ENCODE data around the gene CCRL2.

Gene CCRL2

DNA sequence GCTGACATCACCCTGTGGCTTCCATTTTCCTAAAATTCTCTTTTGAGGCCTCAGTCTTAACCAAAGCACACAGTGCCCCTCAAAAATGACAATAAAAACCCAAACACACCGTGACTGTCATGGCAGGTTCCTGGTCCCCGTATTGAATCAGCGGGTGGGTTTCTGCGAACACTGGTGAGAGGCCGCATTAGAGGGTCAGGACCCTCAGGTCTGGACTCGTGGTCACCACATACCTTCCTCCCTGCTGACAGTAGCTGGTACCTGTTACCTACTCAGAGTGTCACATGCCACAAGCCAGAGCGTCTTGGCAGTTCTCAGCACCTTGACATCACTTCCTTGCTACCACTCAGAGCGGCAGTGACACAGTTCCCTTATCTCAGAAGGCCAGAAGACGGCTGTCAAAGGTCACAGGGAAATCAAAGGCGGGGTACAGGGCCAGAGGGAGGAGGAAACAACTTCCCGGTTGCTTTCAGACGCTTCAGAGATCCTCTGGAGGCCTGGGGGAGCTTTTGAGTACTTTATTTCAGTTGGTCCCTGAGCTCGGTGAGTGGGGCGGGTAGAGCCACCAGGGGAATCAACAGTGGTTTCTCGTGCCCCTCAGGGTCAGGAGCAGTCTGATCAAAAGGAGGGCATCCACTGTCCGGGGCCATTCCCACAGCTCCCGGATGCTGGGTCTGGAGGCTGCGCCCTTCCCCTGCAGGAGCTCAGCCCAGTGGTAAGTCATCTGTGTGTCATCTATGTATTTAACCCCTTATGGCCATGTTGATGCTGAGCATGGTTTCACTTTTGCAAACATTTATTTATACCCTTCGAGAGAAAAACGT is at the start of gene CCRL2, which contains the start of gene CCR5AS:
Gene CCRL2 (plus strand): TSS at position 472 of the 824 bp plus-strand sequence. CDS start 821 bp downstream, outside the sequence.
Gene CCR5AS (minus strand): TSS at position 279 of the 824 bp plus-strand sequence.
- no peak for DNase-seq

DNA sequence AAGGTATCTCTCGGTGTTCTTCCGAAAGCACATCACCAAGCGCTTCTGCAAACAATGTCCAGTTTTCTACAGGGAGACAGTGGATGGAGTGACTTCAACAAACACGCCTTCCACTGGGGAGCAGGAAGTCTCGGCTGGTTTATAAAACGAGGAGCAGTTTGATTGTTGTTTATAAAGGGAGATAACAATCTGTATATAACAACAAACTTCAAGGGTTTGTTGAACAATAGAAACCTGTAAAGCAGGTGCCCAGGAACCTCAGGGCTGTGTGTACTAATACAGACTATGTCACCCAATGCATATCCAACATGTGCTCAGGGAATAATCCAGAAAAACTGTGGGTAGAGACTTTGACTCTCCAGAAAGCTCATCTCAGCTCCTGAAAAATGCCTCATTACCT is 48.6 kb upstream of the CCRL2 start:
- peak; percentile 39 for DNase-seq

DNA sequence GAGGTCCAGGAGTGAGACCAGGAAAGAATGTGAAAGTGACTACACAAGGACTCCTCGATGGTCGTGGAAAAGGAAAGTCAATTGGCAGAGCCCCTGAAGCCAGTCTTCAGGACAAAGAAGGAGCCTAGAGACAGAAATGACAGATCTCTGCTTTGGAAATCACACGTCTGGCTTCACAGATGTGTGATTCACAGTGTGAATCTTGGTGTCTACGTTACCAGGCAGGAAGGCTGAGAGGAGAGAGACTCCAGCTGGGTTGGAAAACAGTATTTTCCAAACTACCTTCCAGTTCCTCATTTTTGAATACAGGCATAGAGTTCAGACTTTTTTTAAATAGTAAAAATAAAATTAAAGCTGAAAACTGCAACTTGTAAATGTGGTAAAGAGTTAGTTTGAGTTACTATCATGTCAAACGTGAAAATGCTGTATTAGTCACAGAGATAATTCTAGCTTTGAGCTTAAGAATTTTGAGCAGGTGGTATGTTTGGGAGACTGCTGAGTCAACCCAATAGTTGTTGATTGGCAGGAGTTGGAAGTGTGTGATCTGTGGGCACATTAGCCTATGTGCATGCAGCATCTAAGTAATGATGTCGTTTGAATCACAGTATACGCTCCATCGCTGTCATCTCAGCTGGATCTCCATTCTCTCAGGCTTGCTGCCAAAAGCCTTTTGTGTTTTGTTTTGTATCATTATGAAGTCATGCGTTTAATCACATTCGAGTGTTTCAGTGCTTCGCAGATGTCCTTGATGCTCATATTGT is 47.1 kb upstream of the CCRL2 start:
- peak; percentile 29 for DNase-seq

DNA sequence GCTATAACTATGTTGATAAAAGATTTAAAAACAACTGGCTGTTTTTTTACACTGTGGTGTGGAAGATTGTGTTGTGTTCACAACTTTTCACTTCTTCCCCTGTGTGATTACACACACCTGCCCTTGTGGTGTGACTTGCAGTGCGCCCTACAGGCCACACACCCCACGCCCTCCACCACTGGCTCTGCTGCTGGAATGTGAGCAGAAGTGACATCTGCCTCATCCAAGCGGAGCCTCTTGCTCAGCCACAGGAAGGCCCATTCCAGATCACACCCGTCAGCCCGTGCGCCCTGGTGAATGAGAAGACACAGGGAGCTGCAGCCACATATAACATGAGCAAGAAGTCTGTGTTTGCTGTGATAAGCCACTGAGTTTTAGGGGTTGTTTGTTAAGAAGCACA is 46.2 kb upstream of the CCRL2 start:
- DNase-seq = no peak

DNA sequence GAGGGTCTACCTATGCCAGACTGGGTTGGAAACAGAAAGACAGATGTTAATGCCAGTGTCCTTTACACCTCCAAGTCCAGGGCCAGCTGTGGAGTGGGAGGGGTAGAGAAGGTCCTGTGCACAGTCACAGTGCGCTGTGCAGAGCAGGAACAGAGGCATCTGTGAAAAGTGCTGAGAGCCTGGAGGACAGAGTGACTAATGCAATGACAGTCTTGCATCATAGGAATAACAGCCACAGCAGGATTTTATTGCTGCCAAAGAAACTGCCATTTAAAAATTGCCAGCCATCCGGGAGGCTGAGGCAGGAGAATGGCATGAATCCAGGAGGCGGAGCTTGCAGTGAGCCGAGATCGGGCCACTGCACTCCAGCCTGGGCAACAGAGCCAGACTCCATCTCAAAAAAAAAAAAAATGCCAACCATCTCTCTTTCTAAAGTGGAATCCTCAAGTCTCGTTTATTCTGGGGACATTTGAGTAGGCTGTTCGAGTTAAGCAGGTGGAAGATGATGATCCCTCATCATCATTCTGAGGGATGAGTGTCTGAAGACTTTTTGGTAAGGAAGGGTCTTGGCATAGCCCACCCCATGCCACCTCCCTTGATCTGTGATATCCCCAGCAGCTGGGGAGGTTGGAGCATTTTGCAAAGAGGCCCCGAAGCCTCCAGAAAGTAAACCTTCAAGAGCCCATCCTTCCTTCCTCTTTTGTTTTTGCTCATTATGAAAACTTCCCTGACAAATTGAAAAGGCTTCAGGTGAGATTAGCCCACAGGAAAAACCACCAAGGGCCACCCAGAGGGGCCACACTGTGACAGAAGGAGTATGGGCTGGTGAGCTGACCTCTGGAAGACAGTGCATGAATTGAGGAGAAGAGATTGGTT is 45.4 kb upstream of the CCRL2 start:
- DNase-seq = peak; percentile 17

- DNase-seq = no peak
Observed at GRCh38 chr3:46365041-46365440, 42.0 kb upstream of the CCRL2 start.

DNA sequence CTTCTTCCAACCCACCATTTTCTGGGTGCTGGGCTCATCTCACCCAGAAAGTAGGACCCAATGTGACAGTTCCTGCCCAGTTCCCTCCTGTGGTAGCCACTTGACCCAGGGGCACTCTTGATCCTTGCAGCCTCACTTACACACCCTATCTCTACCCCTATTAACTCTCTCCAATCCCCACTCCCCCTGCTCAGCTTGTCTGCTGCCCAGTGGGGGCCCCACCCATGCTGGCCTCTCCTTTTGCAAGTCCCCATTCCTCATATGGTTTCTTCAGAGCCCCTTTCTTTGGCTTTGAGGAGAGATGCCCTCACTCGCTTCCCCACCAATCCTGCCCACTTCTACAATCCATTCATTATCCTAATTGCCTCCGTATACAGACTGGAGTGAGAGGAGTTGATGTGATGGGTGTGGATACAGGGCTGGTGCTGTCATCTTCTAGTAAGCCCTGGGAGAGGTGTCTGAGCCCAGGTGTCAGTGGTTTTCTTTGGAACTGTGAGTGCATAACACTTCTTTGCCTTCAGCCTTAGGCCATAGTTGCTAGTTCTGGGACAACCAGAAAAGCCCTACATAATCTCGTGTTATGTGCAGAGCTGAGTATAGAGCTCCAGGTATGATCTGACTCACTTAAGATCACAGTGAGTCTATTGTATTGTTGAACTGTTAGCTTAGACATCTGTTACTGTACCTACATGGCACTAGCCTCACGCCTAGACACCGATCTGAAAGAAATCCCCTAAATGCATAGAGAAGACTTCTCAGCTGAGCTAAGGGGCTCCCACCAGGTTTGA is 41.1 kb upstream of the CCRL2 start:
- DNase-seq = no peak

DNA sequence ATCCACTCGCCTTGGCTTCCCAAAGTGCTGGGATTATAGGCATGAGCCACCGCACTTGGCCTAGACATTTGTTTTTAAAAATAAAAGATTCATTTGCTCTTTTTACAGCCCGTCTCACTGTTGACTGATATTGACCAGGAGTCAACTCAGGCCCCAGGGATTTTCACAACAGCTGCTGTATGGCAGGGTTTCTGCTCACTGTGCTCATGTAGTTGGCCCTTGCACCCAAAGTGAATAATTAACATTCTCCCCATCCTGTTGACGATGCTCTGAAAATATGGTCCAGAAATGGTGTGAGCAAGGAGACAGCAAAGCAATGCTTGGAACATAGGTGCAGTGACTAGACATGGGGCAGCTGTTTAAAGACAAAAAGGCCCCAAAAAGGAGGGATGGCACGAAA is 39.2 kb upstream of the CCRL2 start:
- DNase-seq = no peak

DNA sequence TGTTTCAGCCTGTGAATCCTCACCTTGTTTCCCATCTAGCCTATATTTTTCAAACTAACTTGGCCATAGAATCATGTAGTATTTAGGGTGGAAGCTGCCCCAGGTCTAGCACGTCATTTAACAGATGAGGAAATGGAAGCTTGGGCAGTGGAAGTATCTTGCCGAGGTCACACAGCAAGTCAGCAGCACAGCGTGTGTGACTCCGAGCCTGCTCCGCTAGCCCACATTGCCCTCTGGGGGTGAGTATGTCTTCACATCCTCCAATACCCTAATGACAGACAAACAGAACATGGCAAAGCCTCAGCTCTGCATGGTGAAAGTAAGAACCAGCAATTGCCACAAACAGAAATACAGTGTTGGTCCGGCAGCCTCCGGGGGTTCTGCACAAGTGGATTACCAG is 38.5 kb upstream of the CCRL2 start:
- no peak for DNase-seq

DNA sequence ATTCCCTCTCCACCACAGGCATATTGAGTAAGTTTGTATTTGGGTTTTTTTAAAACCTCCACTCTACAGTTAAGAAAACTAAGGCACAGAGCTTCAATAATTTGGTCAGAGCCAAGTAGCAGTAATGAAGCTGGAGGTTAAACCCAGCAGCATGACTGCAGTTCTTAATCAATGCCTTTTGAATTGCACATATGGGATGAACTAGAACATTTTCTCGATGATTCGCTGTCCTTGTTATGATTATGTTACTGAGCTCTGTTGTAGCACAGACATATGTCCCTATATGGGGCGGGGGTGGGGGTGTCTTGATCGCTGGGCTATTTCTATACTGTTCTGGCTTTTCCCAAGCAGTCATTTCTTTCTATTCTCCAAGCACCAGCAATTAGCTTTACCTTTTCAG is 37.9 kb upstream of the CCRL2 start:
- no peak for DNase-seq

DNA sequence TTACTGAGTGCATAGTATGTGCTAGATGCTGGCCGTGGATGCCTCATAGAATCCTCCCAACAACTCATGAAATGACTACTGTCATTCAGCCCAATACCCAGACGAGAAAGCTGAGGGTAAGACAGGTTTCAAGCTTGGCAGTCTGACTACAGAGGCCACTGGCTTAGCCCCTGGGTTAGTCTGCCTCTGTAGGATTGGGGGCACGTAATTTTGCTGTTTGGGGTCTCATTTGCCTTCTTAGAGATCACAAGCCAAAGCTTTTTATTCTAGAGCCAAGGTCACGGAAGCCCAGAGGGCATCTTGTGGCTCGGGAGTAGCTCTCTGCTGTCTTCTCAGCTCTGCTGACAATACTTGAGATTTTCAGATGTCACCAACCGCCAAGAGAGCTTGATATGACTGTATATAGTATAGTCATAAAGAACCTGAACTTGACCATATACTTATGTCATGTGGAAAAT is 37.4 kb upstream of the CCRL2 start:
- no peak for DNase-seq

DNA sequence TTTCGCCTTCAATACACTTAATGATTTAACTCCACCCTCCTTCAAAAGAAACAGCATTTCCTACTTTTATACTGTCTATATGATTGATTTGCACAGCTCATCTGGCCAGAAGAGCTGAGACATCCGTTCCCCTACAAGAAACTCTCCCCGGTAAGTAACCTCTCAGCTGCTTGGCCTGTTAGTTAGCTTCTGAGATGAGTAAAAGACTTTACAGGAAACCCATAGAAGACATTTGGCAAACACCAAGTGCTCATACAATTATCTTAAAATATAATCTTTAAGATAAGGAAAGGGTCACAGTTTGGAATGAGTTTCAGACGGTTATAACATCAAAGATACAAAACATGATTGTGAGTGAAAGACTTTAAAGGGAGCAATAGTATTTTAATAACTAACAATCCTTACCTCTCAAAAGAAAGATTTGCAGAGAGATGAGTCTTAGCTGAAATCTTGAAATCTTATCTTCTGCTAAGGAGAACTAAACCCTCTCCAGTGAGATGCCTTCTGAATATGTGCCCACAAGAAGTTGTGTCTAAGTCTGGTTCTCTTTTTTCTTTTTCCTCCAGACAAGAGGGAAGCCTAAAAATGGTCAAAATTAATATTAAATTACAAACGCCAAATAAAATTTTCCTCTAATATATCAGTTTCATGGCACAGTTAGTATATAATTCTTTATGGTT is 36.1 kb upstream of the CCRL2 start, which contains the start of gene CCR5:
Gene CCR5 (plus strand): TSS at position 108 of the 680 bp plus-strand sequence. CDS start 1,957 bp downstream, outside the sequence.
- DNase-seq = no peak

DNA sequence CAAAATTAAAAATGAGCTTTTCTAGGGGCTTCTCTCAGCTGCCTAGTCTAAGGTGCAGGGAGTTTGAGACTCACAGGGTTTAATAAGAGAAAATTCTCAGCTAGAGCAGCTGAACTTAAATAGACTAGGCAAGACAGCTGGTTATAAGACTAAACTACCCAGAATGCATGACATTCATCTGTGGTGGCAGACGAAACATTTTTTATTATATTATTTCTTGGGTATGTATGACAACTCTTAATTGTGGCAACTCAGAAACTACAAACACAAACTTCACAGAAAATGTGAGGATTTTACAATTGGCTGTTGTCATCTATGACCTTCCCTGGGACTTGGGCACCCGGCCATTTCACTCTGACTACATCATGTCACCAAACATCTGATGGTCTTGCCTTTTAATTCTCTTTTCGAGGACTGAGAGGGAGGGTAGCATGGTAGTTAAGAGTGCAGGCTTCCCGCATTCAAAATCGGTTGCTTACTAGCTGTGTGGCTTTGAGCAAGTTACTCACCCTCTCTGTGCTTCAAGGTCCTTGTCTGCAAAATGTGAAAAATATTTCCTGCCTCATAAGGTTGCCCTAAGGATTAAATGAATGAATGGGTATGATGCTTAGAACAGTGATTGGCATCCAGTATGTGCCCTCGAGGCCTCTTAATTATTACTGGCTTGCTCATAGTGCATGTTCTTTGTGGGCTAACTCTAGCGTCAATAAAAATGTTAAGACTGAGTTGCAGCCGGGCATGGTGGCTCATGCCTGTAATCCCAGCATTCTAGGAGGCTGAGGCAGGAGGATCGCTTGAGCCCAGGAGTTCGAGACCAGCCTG is 35.3 kb upstream of the CCRL2 start:
- DNase-seq = no peak

- peak; percentile 23 for DNase-seq
Observed at GRCh38 chr3:46372492-46373359, 34.3 kb upstream of the CCRL2 start.

DNA sequence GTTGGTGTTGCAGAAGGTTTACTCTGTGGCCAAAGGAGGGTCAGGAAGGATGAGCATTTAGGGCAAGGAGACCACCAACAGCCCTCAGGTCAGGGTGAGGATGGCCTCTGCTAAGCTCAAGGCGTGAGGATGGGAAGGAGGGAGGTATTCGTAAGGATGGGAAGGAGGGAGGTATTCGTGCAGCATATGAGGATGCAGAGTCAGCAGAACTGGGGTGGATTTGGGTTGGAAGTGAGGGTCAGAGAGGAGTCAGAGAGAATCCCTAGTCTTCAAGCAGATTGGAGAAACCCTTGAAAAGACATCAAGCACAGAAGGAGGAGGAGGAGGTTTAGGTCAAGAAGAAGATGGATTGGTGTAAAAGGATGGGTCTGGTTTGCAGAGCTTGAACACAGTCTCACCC is 32.3 kb upstream of the CCRL2 start:
- no peak for DNase-seq

DNA sequence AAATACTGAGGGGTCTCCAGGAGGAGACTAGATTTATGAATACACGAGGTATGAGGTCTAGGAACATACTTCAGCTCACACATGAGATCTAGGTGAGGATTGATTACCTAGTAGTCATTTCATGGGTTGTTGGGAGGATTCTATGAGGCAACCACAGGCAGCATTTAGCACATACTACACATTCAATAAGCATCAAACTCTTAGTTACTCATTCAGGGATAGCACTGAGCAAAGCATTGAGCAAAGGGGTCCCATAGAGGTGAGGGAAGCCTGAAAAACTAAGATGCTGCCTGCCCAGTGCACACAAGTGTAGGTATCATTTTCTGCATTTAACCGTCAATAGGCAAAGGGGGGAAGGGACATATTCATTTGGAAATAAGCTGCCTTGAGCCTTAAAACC is 31.8 kb upstream of the CCRL2 start:
- DNase-seq = no peak

DNA sequence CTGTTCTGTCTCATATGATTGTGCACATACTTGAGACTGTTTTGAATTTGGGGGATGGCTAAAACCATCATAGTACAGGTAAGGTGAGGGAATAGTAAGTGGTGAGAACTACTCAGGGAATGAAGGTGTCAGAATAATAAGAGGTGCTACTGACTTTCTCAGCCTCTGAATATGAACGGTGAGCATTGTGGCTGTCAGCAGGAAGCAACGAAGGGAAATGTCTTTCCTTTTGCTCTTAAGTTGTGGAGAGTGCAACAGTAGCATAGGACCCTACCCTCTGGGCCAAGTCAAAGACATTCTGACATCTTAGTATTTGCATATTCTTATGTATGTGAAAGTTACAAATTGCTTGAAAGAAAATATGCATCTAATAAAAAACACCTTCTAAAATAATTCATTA is 31.2 kb upstream of the CCRL2 start:
- no peak for DNase-seq

- peak; percentile 63 for DNase-seq
Observed at GRCh38 chr3:46378426-46378942, 28.6 kb upstream of the CCRL2 start.

Data from DMS53 (cell line).